IMR-90 (cell line): Measurements from ENCODE around the gene CPEB3. TPM values are rescaled to one million over a fixed set of nuclear protein-coding genes. Genes with fewer than 3 reads are reported as not detected.

Source experiments
- ATAC-seq: fragments of 200-7000 bp; cut with Tn5 transposase; 2 replicates; pipeline ENCODE4 v1.9.1; 2020; ENCODE audit warnings: low read depth, mild to moderate bottlenecking, moderate library complexity
- BruUV-seq: library from RNA; stranded (reverse); fragments of 400-500 nt; replicated peaks from 2 replicates; lab custom pipeline; 2021; lab: Mats Ljungman, UMichigan
- CTCF ChIA-PET: fragments of 300-600 bp; formaldehyde crosslinking; extraction: SDS; loops from one replicate; lab custom pipeline; 2021; ENCODE audit warnings: antibody characterized with exemption; lab: Yijun Ruan, JAX
- POLR2A ChIA-PET: fragments of 300-600 bp; sonication (Branson Sonifier 250); formaldehyde crosslinking; loops from one replicate; lab custom pipeline; 2022; ENCODE audit warnings: antibody characterized with exemption; ENCODE audit not compliant: unreplicated experiment; lab: Charles Lee
- DNase-seq: peaks from one replicate; pipeline ENCODE4 v3.0.0; 2013
- H2AFZ ChIP-seq: replicated peaks from 2 replicates; pipeline ENCODE3; 2013; ENCODE audit warnings: low read length, mild to moderate bottlenecking; ENCODE audit not compliant: poor library complexity
- H2AK5ac ChIP-seq: 2 replicates; pipeline ENCODE4 v1.6.1; 2013; ENCODE audit warnings: low read depth, low read length, inconsistent platforms
- H2AK9ac ChIP-seq: replicated peaks from 2 replicates; pipeline ENCODE3; 2013; ENCODE audit warnings: mild to moderate bottlenecking, low read depth, low read length, moderate library complexity; ENCODE audit not compliant: poor library complexity
- H2BK120ac ChIP-seq: 2 replicates; pipeline ENCODE4 v1.6.1; 2013; ENCODE audit warnings: low read depth, low read length, inconsistent platforms
- H2BK15ac ChIP-seq: 3 replicates; pipeline ENCODE4 v1.6.1; 2013; ENCODE audit warnings: low read depth, low read length, inconsistent platforms
- H2BK20ac ChIP-seq: 2 replicates; pipeline ENCODE4 v1.6.1; 2013; ENCODE audit warnings: low read depth, mild to moderate bottlenecking, inconsistent platforms, low read length, moderate library complexity
- H2BK5ac ChIP-seq: 2 replicates; pipeline ENCODE4 v1.6.1; 2013; ENCODE audit warnings: mild to moderate bottlenecking, low read depth, low read length, inconsistent platforms; ENCODE audit not compliant: poor library complexity, severe bottlenecking
- H3K14ac ChIP-seq: replicated peaks from 2 replicates; pipeline ENCODE4 v1.6.1; 2013; ENCODE audit warnings: low read depth, low read length, inconsistent platforms
- H3K18ac ChIP-seq: 2 replicates; pipeline ENCODE4 v1.6.1; 2013; ENCODE audit warnings: low read depth, low read length, control low read depth
- H3K23ac ChIP-seq: 2 replicates; pipeline ENCODE4 v1.6.1; 2013; ENCODE audit warnings: low read depth, low read length, inconsistent platforms
- H3K27ac ChIP-seq: 2 replicates; pipeline ENCODE4 v1.5.1; 2013; ENCODE audit warnings: mild to moderate bottlenecking, control low read depth, low read length; ENCODE audit not compliant: insufficient read depth
- H3K27me3 ChIP-seq: 2 replicates; pipeline ENCODE4 v1.6.1; 2013; ENCODE audit warnings: low read length; ENCODE audit not compliant: control insufficient read depth, insufficient read depth
- H3K36me3 ChIP-seq: 2 replicates; pipeline ENCODE4 v1.6.1; 2013; ENCODE audit warnings: low read length, mixed read lengths; ENCODE audit not compliant: control insufficient read depth, insufficient read depth
- H3K4ac ChIP-seq: 2 replicates; pipeline ENCODE4 v1.6.1; 2013; ENCODE audit warnings: low read depth, low read length, inconsistent platforms
- H3K4me1 ChIP-seq: 2 replicates; pipeline ENCODE4 v1.6.1; 2013; ENCODE audit warnings: low read length, mixed read lengths; ENCODE audit not compliant: control insufficient read depth, insufficient read depth
- H3K4me2 ChIP-seq: 2 replicates; pipeline ENCODE4 v1.6.1; 2013; ENCODE audit warnings: low read depth, mild to moderate bottlenecking, control low read depth, low read length, moderate library complexity
- H3K4me3 ChIP-seq: 2 replicates; pipeline ENCODE4 v1.5.1; 2013; ENCODE audit warnings: low read depth, mild to moderate bottlenecking, control low read depth, low read length, moderate library complexity; ENCODE audit not compliant: insufficient read depth
- H3K56ac ChIP-seq: 2 replicates; pipeline ENCODE4 v1.6.1; 2013; ENCODE audit warnings: low read length, inconsistent platforms; ENCODE audit not compliant: insufficient read depth; ENCODE audit errors: extremely low read depth
- H3K79me1 ChIP-seq, 2 experiments: 2 replicates each; pipeline ENCODE4 v1.6.1; 2013; ENCODE audit warnings: low read length in 2 of 2, inconsistent platforms in 1 of 2, low read depth in 1 of 2
- H3K9ac ChIP-seq: 2 replicates; pipeline ENCODE4 v1.6.1; 2013; ENCODE audit warnings: low read depth, low read length, control low read depth
- H3K9me1 ChIP-seq: 2 replicates; pipeline ENCODE4 v1.6.1; 2013; ENCODE audit warnings: low read length, inconsistent platforms; ENCODE audit not compliant: insufficient read depth
- H3K9me3 ChIP-seq: 2 replicates; pipeline ENCODE4 v1.6.1; 2013; ENCODE audit warnings: low read length; ENCODE audit not compliant: control insufficient read depth, insufficient read depth
- H4K20me1 ChIP-seq: 2 replicates; pipeline ENCODE4 v1.6.1; 2013; ENCODE audit warnings: low read length, inconsistent platforms; ENCODE audit not compliant: insufficient read depth
- H4K5ac ChIP-seq: 2 replicates; pipeline ENCODE4 v1.6.1; 2013; ENCODE audit warnings: mild to moderate bottlenecking, low read depth, low read length, control low read depth
- H4K8ac ChIP-seq, 2 experiments: 2 replicates each; pipeline ENCODE4 v1.6.1; 2013; ENCODE audit warnings: low read depth in 2 of 2, low read length in 2 of 2, control low read depth in 1 of 2, inconsistent platforms in 1 of 2
- H4K91ac ChIP-seq: 2 replicates; pipeline ENCODE4 v1.6.1; 2013; ENCODE audit warnings: low read depth, low read length, inconsistent platforms; ENCODE audit not compliant: insufficient read depth
- BHLHE40 ChIP-seq: fragments of 150-350 bp; IDR thresholded peaks from 2 replicates; pipeline ENCODE4 v1.6.1; 2016; ENCODE audit warnings: mild to moderate bottlenecking, low read depth, low read length
- CEBPB ChIP-seq: IDR thresholded peaks from 2 replicates; pipeline ENCODE4 v1.6.1; 2012; ENCODE audit warnings: low read depth, low read length, improper control_type of control experiment
- CTCF ChIP-seq: conservative IDR thresholded peaks from 2 replicates; pipeline ENCODE4 v1.5.1; 2012; ENCODE audit warnings: mild to moderate bottlenecking, low read depth, low read length, improper control_type of control experiment
- ELK1 ChIP-seq: fragments of 150-350 bp; IDR thresholded peaks from 2 replicates; pipeline ENCODE4 v1.6.1; 2016; ENCODE audit warnings: low read depth, mild to moderate bottlenecking, low read length, moderate library complexity, borderline replicate concordance
- FOS ChIP-seq: fragments of 150-350 bp; IDR thresholded peaks from 2 replicates; pipeline ENCODE4 v1.6.1; 2016; ENCODE audit warnings: low read depth, low read length
- MAFK ChIP-seq: IDR thresholded peaks from 2 replicates; pipeline ENCODE4 v1.6.1; 2012; ENCODE audit warnings: low read depth, low read length, improper control_type of control experiment
- MAZ ChIP-seq: IDR thresholded peaks from 2 replicates; pipeline ENCODE4 v1.6.1; 2012; ENCODE audit warnings: low read depth, mild to moderate bottlenecking, low read length, improper control_type of control experiment, moderate library complexity, borderline replicate concordance
- MXI1 ChIP-seq: IDR thresholded peaks from 2 replicates; pipeline ENCODE4 v1.6.1; 2012; ENCODE audit warnings: low read depth, mild to moderate bottlenecking, low read length, moderate library complexity, borderline replicate concordance
- NFE2L2 ChIP-seq: fragments of 150-350 bp; IDR thresholded peaks from 2 replicates; pipeline ENCODE4 v1.6.1; 2016; ENCODE audit warnings: low read depth, mild to moderate bottlenecking, low read length
- RAD21 ChIP-seq: IDR thresholded peaks from 2 replicates; pipeline ENCODE4 v1.6.1; 2012; ENCODE audit warnings: low read length, improper control_type of control experiment
- RCOR1 ChIP-seq: IDR thresholded peaks from 2 replicates; pipeline ENCODE4 v1.6.1; 2012; ENCODE audit warnings: mild to moderate bottlenecking, low read length, improper control_type of control experiment; ENCODE audit not compliant: insufficient replicate concordance
- RFX5 ChIP-seq: IDR thresholded peaks from 2 replicates; pipeline ENCODE4 v1.8.0; 2012; ENCODE audit warnings: low read depth, mild to moderate bottlenecking, low read length, moderate library complexity
- SMC3 ChIP-seq: fragments of 150-350 bp; IDR thresholded peaks from 2 replicates; pipeline ENCODE4 v1.6.1; 2016; ENCODE audit warnings: low read depth, mild to moderate bottlenecking, antibody characterized with exemption, low read length, moderate library complexity
- USF2 ChIP-seq: fragments of 150-350 bp; IDR thresholded peaks from 2 replicates; pipeline ENCODE4 v1.6.1; 2017; ENCODE audit warnings: mild to moderate bottlenecking, antibody characterized with exemption, low read length, low read depth
- WGBS, 2 experiments: methylation state at CpG; one replicate each; pipeline versions ENCODE4 v1.1.5 to v1.1.7; 2013; ENCODE audit warnings: missing lambda C conversion rate in 2 of 2; ENCODE audit not compliant: insufficient read length in 1 of 2; ENCODE audit errors: extremely low coverage in 2 of 2; 5-methylcytosine and 5-hydroxymethylcytosine counted together
- dilution Hi-C: fragments of 300-500 bp; cut with HindIII; formaldehyde crosslinking; loops from one replicate; pipeline ENCODE4 v1.14.3; 2018; ENCODE audit warnings: low sequenced_read_pairs; ENCODE audit not compliant: unreplicated experiment
- in situ Hi-C: fragments of 300-500 bp; cut with MboI; formaldehyde crosslinking; loops from 3 replicates; pipeline ENCODE4 v1.14.3; 2019; ENCODE audit warnings: low sequenced_read_pairs, inconsistent platforms, mixed read lengths
- intact Hi-C: fragments of 100-400 bp; cut with micrococcal nuclease; formaldehyde crosslinking; loops from 2 replicates; pipeline ENCODE4 v1.10.0; 2022
- polyA plus RNA-seq, 3 experiments: library from polyadenylated mRNA; depleted of rRNA; stranded (reverse); fragments of >200 nt; gene quantifications; 2 replicates each; pipeline ENCODE4 v1.2.3, GENCODE V29; 2012; ENCODE audit warnings: low replicate concordance in 1 of 3
- total RNA-seq: library from RNA; depleted of rRNA; stranded (reverse); fragments of >200 nt; gene quantifications from 2 replicates; pipeline ENCODE4 v1.2.3, GENCODE V29; 2012

CPEB3 gene
- total and polyA plus RNA-seq, 2 of the 4 experiments (the other 2 are of a cell fraction), result 0.18 to 0.36 TPM

GRCh38 chr10:92244796-92245195, 46.1 kb downstream of the CPEB3 start:
- H4K91ac ChIP-seq, result no peak overlapping the region
- no peak overlapping the region for H3K9ac ChIP-seq
- ATAC-seq (no peak), DNase-seq (no peak)
- no peaks in the 10 kb centered on the region for H3K4me1 ChIP-seq
- H2AFZ ChIP-seq, result no peak overlapping the region
- H3K79me1 ChIP-seq, result no peaks in the 10 kb centered on the region
- ChIA-PET CTCF (no interaction called here), POLR2A (no interaction called here)
- H3K4me3 ChIP-seq, result no peak overlapping the region
- no peak overlapping the region for H3K4ac ChIP-seq
- no peak overlapping the region for H4K8ac ChIP-seq
- no peak overlapping the region for H2AK5ac ChIP-seq
- intact Hi-C loops (loop anchor here (5.0 kb wide), 1 partner anchor 157 kb away; no protein-coding TSS in a partner anchor), dilution Hi-C loops (no loop called here), in situ Hi-C loops (no loop called here)
- H3K27me3 ChIP-seq, result no peaks in the 10 kb centered on the region
- no TSS peak for BruUV-seq
- no peaks in the 10 kb centered on the region for H3K9me1 ChIP-seq
- H3K4me2 ChIP-seq, result no peak overlapping the region
- no peak overlapping the region for H2BK5ac ChIP-seq
- H2BK20ac ChIP-seq, result no peak overlapping the region
- H4K5ac ChIP-seq, result no peak overlapping the region
- no peak overlapping the region for H3K14ac ChIP-seq
- H3K9me3 ChIP-seq, result no peaks in the 10 kb centered on the region
- H4K20me1 ChIP-seq, result no peaks in the 10 kb centered on the region
- no peaks in the 10 kb centered on the region for H3K36me3 ChIP-seq
- H3K18ac ChIP-seq, result no peak overlapping the region
- no peak overlapping the region for H2AK9ac ChIP-seq
- no CpG with 5 or more reads among the region's 3 CpGs for WGBS, 2 experiments
- no peak overlapping the region for H3K56ac ChIP-seq
- H2BK15ac ChIP-seq, result no peak overlapping the region
- H3K27ac ChIP-seq, result no peak overlapping the region
- no peak overlapping the region for H2BK120ac ChIP-seq
- TF ChIP-seq CEBPB (no peak), MAFK (no peak), ELK1 (no peak), USF2 (no peak), MXI1 (no peak), CTCF (no peak), NFE2L2 (no peak), SMC3 (no peak), BHLHE40 (no peak), RCOR1 (no peak), MAZ (no peak), RFX5 (no peak), RAD21 (no peak), FOS (no peak)
- no peak overlapping the region for H3K23ac ChIP-seq
